Stimulated activated memory B cell treated with anti-CD40 and anti-IgM and Interleukin-4, amounts not matched to agents 10 μg/mL and 1 μg/mL and 100 μg/mL, for 72 hours (primary cell): Measurements from ENCODE around the gene C17orf50.

Experiments used
- ATAC-seq: fragments of 150-1000 bp; cut with Tn5 transposase; 2 replicates; pipeline ENCODE4 v1.10.0; 2021
- H3K27ac Mint-ChIP-seq: one replicate; pipeline ENCODE4 v1.8.0; 2022; ENCODE audit warnings: mild to moderate bottlenecking, mixed read lengths
- H3K27me3 Mint-ChIP-seq: one replicate; pipeline ENCODE4 v1.8.0; 2022; ENCODE audit warnings: mixed read lengths
- H3K36me3 Mint-ChIP-seq: one replicate; pipeline ENCODE4 v1.8.0; 2022; ENCODE audit warnings: mixed read lengths
- H3K4me1 Mint-ChIP-seq: one replicate; pipeline ENCODE4 v1.8.0; 2022; ENCODE audit warnings: mixed read lengths
- H3K4me3 Mint-ChIP-seq: one replicate; pipeline ENCODE4 v1.8.0; 2022; ENCODE audit warnings: mild to moderate bottlenecking, moderate library complexity, mixed read lengths
- H3K9me3 Mint-ChIP-seq: one replicate; pipeline ENCODE4 v1.8.0; 2022; ENCODE audit warnings: mixed read lengths

C17orf50 gene

GRCh38 chr17:35757243-35757642 lies 3.4 kb upstream of the C17orf50 start:
- H3K4me1 Mint-ChIP-seq = peaks cover 7% of the 10 kb centered on the region
- H3K27ac Mint-ChIP-seq = no peak overlapping the region
- H3K27me3 Mint-ChIP-seq = peaks cover 15% of the 10 kb centered on the region
- H3K9me3 Mint-ChIP-seq = no peaks in the 10 kb centered on the region
- H3K4me3 Mint-ChIP-seq = no peak overlapping the region
- ATAC-seq = no peak
- no peaks in the 10 kb centered on the region for H3K36me3 Mint-ChIP-seq

DNA sequence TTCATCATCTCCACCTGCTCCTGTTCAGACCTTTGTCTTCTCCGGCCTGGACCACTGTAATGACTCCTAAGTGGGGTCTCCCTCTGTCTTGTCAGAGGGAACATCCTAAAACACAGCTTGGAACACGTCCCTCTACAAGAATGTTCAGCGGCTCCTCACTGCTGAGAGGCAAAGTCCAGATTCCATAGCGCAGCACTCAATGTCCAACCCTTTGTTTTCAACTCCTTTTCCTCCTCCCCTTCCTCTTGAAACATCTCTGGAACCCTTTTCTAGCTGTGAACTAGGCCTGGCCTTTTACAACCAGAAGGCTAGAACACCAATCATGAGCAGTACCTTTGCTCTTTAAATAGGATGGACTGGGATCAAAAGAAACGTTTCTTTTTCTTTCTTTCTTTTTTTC lies 914 bp downstream of the C17orf50 start:
- no peak for ATAC-seq
- Mint-ChIP-seq H3K27me3 (no peaks in the 10 kb centered on the region), H3K4me3 (no peak overlapping the region), H3K36me3 (no peaks in the 10 kb centered on the region), H3K9me3 (no peaks in the 10 kb centered on the region), H3K4me1 (peaks cover 9% of the 10 kb centered on the region), H3K27ac (no peak overlapping the region)

- no peaks in the 10 kb centered on the region for H3K36me3 Mint-ChIP-seq
- peak overlapping the region; percentile 94 for H3K4me3 Mint-ChIP-seq
- no peak for ATAC-seq
- peaks cover 9% of the 10 kb centered on the region for H3K4me1 Mint-ChIP-seq
- no peaks in the 10 kb centered on the region for H3K27me3 Mint-ChIP-seq
- no peaks in the 10 kb centered on the region for H3K9me3 Mint-ChIP-seq
- H3K27ac Mint-ChIP-seq = no peak overlapping the region
These were observed 3.1 kb downstream of the C17orf50 start for GRCh38 chr17:35763767-35764122.

DNA sequence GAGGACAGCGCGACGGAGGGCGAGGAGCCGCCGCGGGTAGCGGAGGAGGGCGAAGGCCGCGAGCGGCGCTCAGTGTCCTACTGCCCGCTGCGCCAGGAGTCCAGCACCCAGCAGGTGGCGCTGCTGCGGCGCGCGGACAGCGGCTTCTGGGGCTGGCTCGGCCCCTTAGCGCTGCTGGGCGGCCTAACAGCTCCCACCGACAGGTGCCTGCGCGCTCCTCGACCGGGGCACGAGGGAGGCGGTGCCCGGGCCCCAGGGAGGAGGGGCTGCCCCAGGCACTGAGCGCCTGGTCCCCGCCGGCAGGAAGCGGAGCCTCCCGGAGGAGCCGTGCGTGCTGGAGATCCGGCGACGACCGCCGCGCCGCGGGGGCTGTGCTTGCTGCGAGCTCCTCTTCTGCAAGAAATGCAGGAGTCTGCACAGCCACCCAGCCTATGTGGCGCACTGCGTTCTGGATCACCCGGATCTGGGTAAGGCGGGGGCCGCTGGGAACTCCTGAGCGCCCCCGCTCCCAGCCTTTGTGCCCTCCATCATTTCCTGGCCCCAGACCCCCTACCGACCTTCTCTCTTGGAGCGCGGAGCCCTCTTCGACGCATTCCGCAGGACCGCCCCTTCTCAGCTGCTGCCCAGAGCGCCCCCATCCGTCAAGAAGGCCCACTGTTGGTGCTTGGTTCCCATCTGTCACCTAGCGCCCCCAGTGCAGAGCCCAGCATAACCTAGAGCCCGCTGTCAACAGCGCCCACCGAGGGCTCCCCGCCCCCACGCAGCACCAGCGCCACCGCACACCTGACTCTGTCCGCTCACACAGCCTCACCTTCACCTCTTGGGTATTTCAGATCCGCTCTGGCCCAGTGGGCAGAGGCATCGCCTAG lies 3.7 kb downstream of the C17orf50 start:
- Mint-ChIP-seq H3K27ac (peak overlapping the region; percentile 61), H3K4me1 (peaks cover 9% of the 10 kb centered on the region), H3K4me3 (peak overlapping the region; percentile 94), H3K27me3 (peaks cover 4% of the 10 kb centered on the region), H3K9me3 (no peaks in the 10 kb centered on the region), H3K36me3 (no peaks in the 10 kb centered on the region)
- ATAC-seq = peak; percentile 96

- Mint-ChIP-seq H3K4me1 (peaks cover 9% of the 10 kb centered on the region), H3K27me3 (peaks cover 10% of the 10 kb centered on the region), H3K36me3 (no peaks in the 10 kb centered on the region), H3K27ac (peak overlapping the region; percentile 61), H3K9me3 (no peaks in the 10 kb centered on the region), H3K4me3 (peak overlapping the region; percentile 94)
- ATAC-seq = no peak
These were observed 4.5 kb downstream of the C17orf50 start for GRCh38 chr17:35765086-35765710.

- peaks cover 9% of the 10 kb centered on the region for H3K4me1 Mint-ChIP-seq
These were observed 5.2 kb downstream of the C17orf50 start for GRCh38 chr17:35765756-35766488.

DNA sequence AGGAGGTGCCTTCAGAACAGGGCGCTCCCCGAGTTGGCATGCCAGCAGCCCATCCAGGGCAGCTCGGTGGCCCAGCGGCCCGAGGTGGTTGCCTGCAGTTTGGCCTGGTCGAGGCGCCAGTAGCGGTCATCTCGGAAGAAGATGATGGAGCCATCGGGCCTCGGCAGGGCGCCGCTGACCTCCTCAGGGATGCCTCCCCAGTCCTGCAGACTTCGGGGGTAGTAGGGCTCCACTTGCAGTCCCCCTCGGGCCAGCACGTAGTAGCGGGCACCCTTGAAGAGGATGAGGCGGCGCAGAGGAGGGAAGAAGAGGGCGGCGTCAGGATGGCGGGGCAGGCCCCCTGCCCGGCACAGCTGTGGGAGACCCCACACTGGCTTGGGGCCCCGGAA lies 5.8 kb downstream of the C17orf50 start:
- Mint-ChIP-seq H3K4me1 (peaks cover 9% of the 10 kb centered on the region), H3K27me3 (peaks cover 10% of the 10 kb centered on the region), H3K27ac (no peak overlapping the region), H3K4me3 (no peak overlapping the region), H3K36me3 (no peaks in the 10 kb centered on the region), H3K9me3 (no peaks in the 10 kb centered on the region)
- no peak for ATAC-seq

More at GRCh38 chr17:35765756-35766488, 5.2 kb downstream of the C17orf50 start:
- H3K9me3 Mint-ChIP-seq = no peaks in the 10 kb centered on the region
- no peak for ATAC-seq
- H3K36me3 Mint-ChIP-seq = no peaks in the 10 kb centered on the region
- no peak overlapping the region for H3K4me3 Mint-ChIP-seq
- peaks cover 10% of the 10 kb centered on the region for H3K27me3 Mint-ChIP-seq
- H3K27ac Mint-ChIP-seq = no peak overlapping the region

GRCh38 chr17:35766903-35767510 lies 6.3 kb downstream of the C17orf50 start:
- H3K36me3 Mint-ChIP-seq = no peaks in the 10 kb centered on the region
- H3K9me3 Mint-ChIP-seq = no peaks in the 10 kb centered on the region
- no peak for ATAC-seq
- H3K27ac Mint-ChIP-seq = no peak overlapping the region
- no peak overlapping the region for H3K4me3 Mint-ChIP-seq
- peaks cover 9% of the 10 kb centered on the region for H3K4me1 Mint-ChIP-seq
- H3K27me3 Mint-ChIP-seq = peaks cover 13% of the 10 kb centered on the region

DNA sequence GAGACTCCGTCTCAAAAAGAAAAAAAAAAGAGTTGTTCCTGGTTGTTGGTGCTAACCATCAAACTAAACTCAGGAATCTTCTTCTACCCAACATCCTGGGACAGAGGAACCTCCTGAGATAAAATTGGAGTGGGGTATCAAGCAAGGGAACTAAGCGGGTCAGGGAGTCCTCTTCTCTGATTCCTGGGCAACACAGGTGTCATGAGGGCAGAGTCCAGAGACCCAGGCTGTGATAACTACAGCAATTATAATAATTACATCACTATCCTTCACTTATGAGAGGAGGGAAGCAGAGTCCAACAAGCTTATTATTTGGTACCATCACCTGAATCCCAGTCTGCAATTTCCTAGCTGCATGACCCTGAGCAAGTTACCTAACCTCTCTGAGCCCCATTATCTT lies 8.1 kb downstream of the C17orf50 start:
- H3K9me3 Mint-ChIP-seq = no peaks in the 10 kb centered on the region
- peaks cover 31% of the 10 kb centered on the region for H3K27me3 Mint-ChIP-seq
- no peaks in the 10 kb centered on the region for H3K36me3 Mint-ChIP-seq
- H3K27ac Mint-ChIP-seq = no peak overlapping the region
- no peak for ATAC-seq
- peaks cover 9% of the 10 kb centered on the region for H3K4me1 Mint-ChIP-seq
- H3K4me3 Mint-ChIP-seq = no peak overlapping the region

GRCh38 chr17:35769895-35770486 lies 9.3 kb downstream of the C17orf50 start:
- H3K27me3 Mint-ChIP-seq = peaks cover 43% of the 10 kb centered on the region
- no peaks in the 10 kb centered on the region for H3K36me3 Mint-ChIP-seq
- no peak overlapping the region for H3K27ac Mint-ChIP-seq
- no peak for ATAC-seq
- H3K9me3 Mint-ChIP-seq = no peaks in the 10 kb centered on the region
- H3K4me1 Mint-ChIP-seq = peaks cover 2% of the 10 kb centered on the region
- no peak overlapping the region for H3K4me3 Mint-ChIP-seq

- Mint-ChIP-seq H3K36me3 (no peaks in the 10 kb centered on the region), H3K27me3 (peaks cover 57% of the 10 kb centered on the region)
These were observed 12.4 kb downstream of the C17orf50 start for GRCh38 chr17:35773129-35773528.

DNA sequence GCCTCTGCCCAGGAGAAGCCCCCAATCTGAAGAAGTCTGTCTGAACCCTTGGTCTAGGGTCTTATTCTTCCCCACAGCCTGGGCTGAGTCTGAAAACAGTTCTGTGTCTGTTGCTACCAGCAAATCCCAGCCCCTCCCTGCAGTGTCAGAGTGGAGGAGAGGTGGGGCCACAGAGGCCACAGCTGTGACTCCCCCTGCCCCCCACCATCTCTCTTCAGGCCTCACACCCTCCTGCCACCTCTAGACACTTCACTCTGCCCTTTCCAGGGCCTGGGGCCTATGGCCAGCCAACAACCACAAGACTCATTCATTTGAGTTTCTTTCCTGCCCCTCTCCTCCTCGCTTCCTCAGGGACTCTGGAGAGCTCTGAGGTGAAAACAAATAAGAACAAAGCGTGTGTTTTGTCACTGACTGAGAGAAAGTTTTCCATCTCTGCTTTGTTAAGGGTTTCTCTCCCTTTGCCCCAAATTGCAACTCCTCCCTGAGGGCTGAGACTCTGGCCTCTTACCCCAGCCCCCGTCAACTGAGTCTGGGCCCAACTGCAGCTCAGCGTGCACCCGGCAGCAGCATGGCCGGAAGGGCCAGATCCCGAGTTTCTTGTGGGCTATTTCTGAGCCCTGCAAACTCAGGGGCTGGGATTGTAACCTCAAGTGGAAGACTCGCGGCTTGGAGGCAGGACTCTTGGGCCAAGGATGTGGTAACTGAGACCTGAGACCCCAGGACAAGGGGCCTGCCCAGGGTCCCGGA lies 13.2 kb downstream of the C17orf50 start:
- Mint-ChIP-seq H3K36me3 (no peaks in the 10 kb centered on the region), H3K4me1 (no peaks in the 10 kb centered on the region), H3K27me3 (peaks cover 61% of the 10 kb centered on the region), H3K9me3 (no peaks in the 10 kb centered on the region), H3K4me3 (no peak overlapping the region), H3K27ac (no peak overlapping the region)
- ATAC-seq = no peak

More at GRCh38 chr17:35773129-35773528, 12.4 kb downstream of the C17orf50 start:
- Mint-ChIP-seq H3K4me3 (no peak overlapping the region), H3K27ac (no peak overlapping the region), H3K4me1 (no peaks in the 10 kb centered on the region), H3K9me3 (no peaks in the 10 kb centered on the region)
- peak; percentile 5 for ATAC-seq

GRCh38 chr17:35774499-35774898 lies 13.8 kb downstream of the C17orf50 start:
- H3K27me3 Mint-ChIP-seq = peaks cover 59% of the 10 kb centered on the region
- no peak for ATAC-seq

GRCh38 chr17:35775039-35775438 lies 14.4 kb downstream of the C17orf50 start:
- Mint-ChIP-seq H3K4me3 (no peak overlapping the region), H3K9me3 (no peaks in the 10 kb centered on the region), H3K4me1 (no peaks in the 10 kb centered on the region), H3K27ac (no peak overlapping the region), H3K27me3 (peaks cover 56% of the 10 kb centered on the region), H3K36me3 (no peaks in the 10 kb centered on the region)
- ATAC-seq = no peak

More at GRCh38 chr17:35774499-35774898, 13.8 kb downstream of the C17orf50 start:
- Mint-ChIP-seq H3K4me3 (no peak overlapping the region), H3K4me1 (no peaks in the 10 kb centered on the region), H3K27ac (no peak overlapping the region), H3K9me3 (no peaks in the 10 kb centered on the region), H3K36me3 (no peaks in the 10 kb centered on the region)
